IMR-90 (cell line): ENCODE data around the gene MPRIP. TPM values are rescaled to one million over a fixed set of nuclear protein-coding genes. Genes with fewer than 3 reads are reported as not detected.

ENCODE experiments used
- ATAC-seq: fragments of 200-7000 bp; cut with Tn5 transposase; 2 replicates; pipeline ENCODE4 v1.9.1; 2020; ENCODE audit warnings: low read depth, mild to moderate bottlenecking, moderate library complexity
- BruUV-seq: library from RNA; stranded (reverse); fragments of 400-500 nt; replicated peaks from 2 replicates; lab custom pipeline; 2021; lab: Mats Ljungman, UMichigan
- CTCF ChIA-PET: fragments of 300-600 bp; formaldehyde crosslinking; extraction: SDS; loops from one replicate; lab custom pipeline; 2021; ENCODE audit warnings: antibody characterized with exemption; lab: Yijun Ruan, JAX
- POLR2A ChIA-PET: fragments of 300-600 bp; sonication (Branson Sonifier 250); formaldehyde crosslinking; loops from one replicate; lab custom pipeline; 2022; ENCODE audit warnings: antibody characterized with exemption; ENCODE audit not compliant: unreplicated experiment; lab: Charles Lee
- DNase-seq: peaks from one replicate; pipeline ENCODE4 v3.0.0; 2013
- H2AFZ ChIP-seq: replicated peaks from 2 replicates; pipeline ENCODE3; 2013; ENCODE audit warnings: low read length, mild to moderate bottlenecking; ENCODE audit not compliant: poor library complexity
- H2AK5ac ChIP-seq: 2 replicates; pipeline ENCODE4 v1.6.1; 2013; ENCODE audit warnings: low read depth, low read length, inconsistent platforms
- H2AK9ac ChIP-seq: replicated peaks from 2 replicates; pipeline ENCODE3; 2013; ENCODE audit warnings: mild to moderate bottlenecking, low read depth, low read length, moderate library complexity; ENCODE audit not compliant: poor library complexity
- H2BK120ac ChIP-seq: 2 replicates; pipeline ENCODE4 v1.6.1; 2013; ENCODE audit warnings: low read depth, low read length, inconsistent platforms
- H2BK15ac ChIP-seq: 3 replicates; pipeline ENCODE4 v1.6.1; 2013; ENCODE audit warnings: low read depth, low read length, inconsistent platforms
- H2BK20ac ChIP-seq: 2 replicates; pipeline ENCODE4 v1.6.1; 2013; ENCODE audit warnings: low read depth, mild to moderate bottlenecking, inconsistent platforms, low read length, moderate library complexity
- H2BK5ac ChIP-seq: 2 replicates; pipeline ENCODE4 v1.6.1; 2013; ENCODE audit warnings: mild to moderate bottlenecking, low read depth, low read length, inconsistent platforms; ENCODE audit not compliant: poor library complexity, severe bottlenecking
- H3K14ac ChIP-seq: replicated peaks from 2 replicates; pipeline ENCODE4 v1.6.1; 2013; ENCODE audit warnings: low read depth, low read length, inconsistent platforms
- H3K18ac ChIP-seq: 2 replicates; pipeline ENCODE4 v1.6.1; 2013; ENCODE audit warnings: low read depth, low read length, control low read depth
- H3K23ac ChIP-seq: 2 replicates; pipeline ENCODE4 v1.6.1; 2013; ENCODE audit warnings: low read depth, low read length, inconsistent platforms
- H3K27ac ChIP-seq: 2 replicates; pipeline ENCODE4 v1.5.1; 2013; ENCODE audit warnings: mild to moderate bottlenecking, control low read depth, low read length; ENCODE audit not compliant: insufficient read depth
- H3K27me3 ChIP-seq: 2 replicates; pipeline ENCODE4 v1.6.1; 2013; ENCODE audit warnings: low read length; ENCODE audit not compliant: control insufficient read depth, insufficient read depth
- H3K36me3 ChIP-seq: 2 replicates; pipeline ENCODE4 v1.6.1; 2013; ENCODE audit warnings: low read length, mixed read lengths; ENCODE audit not compliant: control insufficient read depth, insufficient read depth
- H3K4ac ChIP-seq: 2 replicates; pipeline ENCODE4 v1.6.1; 2013; ENCODE audit warnings: low read depth, low read length, inconsistent platforms
- H3K4me1 ChIP-seq: 2 replicates; pipeline ENCODE4 v1.6.1; 2013; ENCODE audit warnings: low read length, mixed read lengths; ENCODE audit not compliant: control insufficient read depth, insufficient read depth
- H3K4me2 ChIP-seq: 2 replicates; pipeline ENCODE4 v1.6.1; 2013; ENCODE audit warnings: low read depth, mild to moderate bottlenecking, control low read depth, low read length, moderate library complexity
- H3K4me3 ChIP-seq: 2 replicates; pipeline ENCODE4 v1.5.1; 2013; ENCODE audit warnings: low read depth, mild to moderate bottlenecking, control low read depth, low read length, moderate library complexity; ENCODE audit not compliant: insufficient read depth
- H3K56ac ChIP-seq: 2 replicates; pipeline ENCODE4 v1.6.1; 2013; ENCODE audit warnings: low read length, inconsistent platforms; ENCODE audit not compliant: insufficient read depth; ENCODE audit errors: extremely low read depth
- H3K79me1 ChIP-seq, 2 experiments: 2 replicates each; pipeline ENCODE4 v1.6.1; 2013; ENCODE audit warnings: low read length in 2 of 2, inconsistent platforms in 1 of 2, low read depth in 1 of 2
- H3K9ac ChIP-seq: 2 replicates; pipeline ENCODE4 v1.6.1; 2013; ENCODE audit warnings: low read depth, low read length, control low read depth
- H3K9me1 ChIP-seq: 2 replicates; pipeline ENCODE4 v1.6.1; 2013; ENCODE audit warnings: low read length, inconsistent platforms; ENCODE audit not compliant: insufficient read depth
- H3K9me3 ChIP-seq: 2 replicates; pipeline ENCODE4 v1.6.1; 2013; ENCODE audit warnings: low read length; ENCODE audit not compliant: control insufficient read depth, insufficient read depth
- H4K20me1 ChIP-seq: 2 replicates; pipeline ENCODE4 v1.6.1; 2013; ENCODE audit warnings: low read length, inconsistent platforms; ENCODE audit not compliant: insufficient read depth
- H4K5ac ChIP-seq: 2 replicates; pipeline ENCODE4 v1.6.1; 2013; ENCODE audit warnings: mild to moderate bottlenecking, low read depth, low read length, control low read depth
- H4K8ac ChIP-seq, 2 experiments: 2 replicates each; pipeline ENCODE4 v1.6.1; 2013; ENCODE audit warnings: low read depth in 2 of 2, low read length in 2 of 2, control low read depth in 1 of 2, inconsistent platforms in 1 of 2
- H4K91ac ChIP-seq: 2 replicates; pipeline ENCODE4 v1.6.1; 2013; ENCODE audit warnings: low read depth, low read length, inconsistent platforms; ENCODE audit not compliant: insufficient read depth
- BHLHE40 ChIP-seq: fragments of 150-350 bp; IDR thresholded peaks from 2 replicates; pipeline ENCODE4 v1.6.1; 2016; ENCODE audit warnings: mild to moderate bottlenecking, low read depth, low read length
- CEBPB ChIP-seq: IDR thresholded peaks from 2 replicates; pipeline ENCODE4 v1.6.1; 2012; ENCODE audit warnings: low read depth, low read length, improper control_type of control experiment
- ELK1 ChIP-seq: fragments of 150-350 bp; IDR thresholded peaks from 2 replicates; pipeline ENCODE4 v1.6.1; 2016; ENCODE audit warnings: low read depth, mild to moderate bottlenecking, low read length, moderate library complexity, borderline replicate concordance
- FOS ChIP-seq: fragments of 150-350 bp; IDR thresholded peaks from 2 replicates; pipeline ENCODE4 v1.6.1; 2016; ENCODE audit warnings: low read depth, low read length
- MAZ ChIP-seq: IDR thresholded peaks from 2 replicates; pipeline ENCODE4 v1.6.1; 2012; ENCODE audit warnings: low read depth, mild to moderate bottlenecking, low read length, improper control_type of control experiment, moderate library complexity, borderline replicate concordance
- NFE2L2 ChIP-seq: fragments of 150-350 bp; IDR thresholded peaks from 2 replicates; pipeline ENCODE4 v1.6.1; 2016; ENCODE audit warnings: low read depth, mild to moderate bottlenecking, low read length
- RFX5 ChIP-seq: IDR thresholded peaks from 2 replicates; pipeline ENCODE4 v1.8.0; 2012; ENCODE audit warnings: low read depth, mild to moderate bottlenecking, low read length, moderate library complexity
- SMC3 ChIP-seq: fragments of 150-350 bp; IDR thresholded peaks from 2 replicates; pipeline ENCODE4 v1.6.1; 2016; ENCODE audit warnings: low read depth, mild to moderate bottlenecking, antibody characterized with exemption, low read length, moderate library complexity
- WGBS, 2 experiments: methylation state at CpG; one replicate each; pipeline versions ENCODE4 v1.1.5 to v1.1.7; 2013; ENCODE audit warnings: missing lambda C conversion rate in 2 of 2; ENCODE audit not compliant: insufficient read length in 1 of 2; ENCODE audit errors: extremely low coverage in 2 of 2; 5-methylcytosine and 5-hydroxymethylcytosine counted together
- dilution Hi-C: fragments of 300-500 bp; cut with HindIII; formaldehyde crosslinking; loops from one replicate; pipeline ENCODE4 v1.14.3; 2018; ENCODE audit warnings: low sequenced_read_pairs; ENCODE audit not compliant: unreplicated experiment
- in situ Hi-C: fragments of 300-500 bp; cut with MboI; formaldehyde crosslinking; loops from 3 replicates; pipeline ENCODE4 v1.14.3; 2019; ENCODE audit warnings: low sequenced_read_pairs, inconsistent platforms, mixed read lengths
- intact Hi-C: fragments of 100-400 bp; cut with micrococcal nuclease; formaldehyde crosslinking; loops from 2 replicates; pipeline ENCODE4 v1.10.0; 2022
- polyA plus RNA-seq, 3 experiments: library from polyadenylated mRNA; depleted of rRNA; stranded (reverse); fragments of >200 nt; gene quantifications; 2 replicates each; pipeline ENCODE4 v1.2.3, GENCODE V29; 2012; ENCODE audit warnings: low replicate concordance in 1 of 3
- total RNA-seq: library from RNA; depleted of rRNA; stranded (reverse); fragments of >200 nt; gene quantifications from 2 replicates; pipeline ENCODE4 v1.2.3, GENCODE V29; 2012

The MPRIP gene
- total and polyA plus RNA-seq, 2 of the 4 experiments (the other 2 are of a cell fraction) = 111 to 149 TPM

- no peak for ATAC-seq
- H3K9me1 ChIP-seq = peaks cover 50% of the 10 kb centered on the region
- no peak for TF ChIP-seq NFE2L2
- TF ChIP-seq MAZ = no peak
- TF ChIP-seq BHLHE40 = no peak
- TF ChIP-seq CEBPB = no peak
- no peak for TF ChIP-seq SMC3
- TF ChIP-seq FOS = no peak
- no peak for TF ChIP-seq RFX5
- no peak for TF ChIP-seq ELK1
- no peak overlapping the region for H2BK5ac ChIP-seq
- H2AFZ ChIP-seq = no peak overlapping the region
- no peak overlapping the region for H3K18ac ChIP-seq
- peaks cover 10% of the 10 kb centered on the region for H3K36me3 ChIP-seq
- BruUV-seq = no TSS peak
- ChIA-PET CTCF (no interaction called here), POLR2A (no interaction called here)
- no peak overlapping the region for H4K5ac ChIP-seq
- no peaks in the 10 kb centered on the region for H3K27me3 ChIP-seq
- H3K4ac ChIP-seq = no peak overlapping the region
- no peak overlapping the region for H3K56ac ChIP-seq
- peaks cover 55 to 92% of the 10 kb centered on the region in 2 experiments for H3K79me1 ChIP-seq
- in situ Hi-C loops = no loop called here
- H4K20me1 ChIP-seq = peaks cover 90% of the 10 kb centered on the region
- H3K9me3 ChIP-seq = no peaks in the 10 kb centered on the region
- no peak overlapping the region for H2BK120ac ChIP-seq
- H3K4me3 ChIP-seq = no peak overlapping the region
- H3K4me1 ChIP-seq = peaks cover 35% of the 10 kb centered on the region
- intact Hi-C loops = no loop called here
- no peak overlapping the region for H3K27ac ChIP-seq
- H2AK9ac ChIP-seq = no peak overlapping the region
- no peak overlapping the region for H2BK20ac ChIP-seq
- H4K91ac ChIP-seq = no peak overlapping the region
- no peak overlapping the region for H4K8ac ChIP-seq
- no peak for DNase-seq
- dilution Hi-C loops = no loop called here
- no peak overlapping the region for H3K4me2 ChIP-seq
- 100% methylated on average over 2 of the region's 10 CpGs; no CpG with 5 or more reads in 1 of the 2 experiments for WGBS, 2 experiments
- no peak overlapping the region for H2BK15ac ChIP-seq
- H2AK5ac ChIP-seq = no peak overlapping the region
- H3K9ac ChIP-seq = no peak overlapping the region
- no peak overlapping the region for H3K14ac ChIP-seq
- no peak overlapping the region for H3K23ac ChIP-seq
Measured at GRCh38 chr17:17122781-17123483, 80.7 kb downstream of the MPRIP start.
